Measurements from ENCODE around the gene STMN3.

Gene STMN3

DNA sequence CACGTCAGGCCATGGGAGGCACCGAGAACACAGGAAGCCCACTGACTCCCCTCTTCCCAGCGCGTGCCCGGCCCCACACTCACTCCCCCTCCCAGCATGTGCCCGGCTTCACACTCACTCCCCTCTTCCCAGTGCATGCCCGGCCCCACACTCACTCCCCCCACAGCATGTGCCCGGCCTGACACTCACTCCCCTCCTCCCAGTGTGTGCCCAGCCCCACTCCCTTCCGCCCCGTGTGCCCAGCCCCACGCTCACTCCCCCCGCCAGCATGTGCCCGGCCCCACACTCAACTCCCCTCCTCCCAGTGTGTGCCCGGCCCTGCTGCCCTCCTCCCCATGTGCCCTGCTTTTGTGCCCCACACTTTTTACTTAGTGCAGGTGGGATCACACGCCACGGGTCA is 14.6 kb upstream of the STMN3 start:
- DNase-seq (ENCODE audit: low read depth in 1 of 2, low spot score in 1 of 2) = no peak
- Histone ChIP-seq H3K4me3 (replicated peaks; ENCODE audit: insufficient read depth, low read length) (no peak overlapping the region), H3K27ac (replicated peaks) (no peak overlapping the region), H3K27me3 (ENCODE audit: insufficient read depth, poor library complexity, severe bottlenecking) (no peaks in the 10 kb centered on the region)
- TF ChIP-seq GABPA (IDR thresholded peaks at IDR 0.05; ENCODE audit: low read depth) (no peak), REST (IDR thresholded peaks at IDR 0.05; ENCODE audit: insufficient replicate concordance, low read depth) (no peak), SPI1 (IDR thresholded peaks at IDR 0.05; ENCODE audit: borderline replicate concordance, low read depth) (no peak), POLR2AphosphoS5 (IDR thresholded peaks at IDR 0.05; ENCODE audit: low read depth) (no peak)
- TF ChIP-seq, protein P1, sequence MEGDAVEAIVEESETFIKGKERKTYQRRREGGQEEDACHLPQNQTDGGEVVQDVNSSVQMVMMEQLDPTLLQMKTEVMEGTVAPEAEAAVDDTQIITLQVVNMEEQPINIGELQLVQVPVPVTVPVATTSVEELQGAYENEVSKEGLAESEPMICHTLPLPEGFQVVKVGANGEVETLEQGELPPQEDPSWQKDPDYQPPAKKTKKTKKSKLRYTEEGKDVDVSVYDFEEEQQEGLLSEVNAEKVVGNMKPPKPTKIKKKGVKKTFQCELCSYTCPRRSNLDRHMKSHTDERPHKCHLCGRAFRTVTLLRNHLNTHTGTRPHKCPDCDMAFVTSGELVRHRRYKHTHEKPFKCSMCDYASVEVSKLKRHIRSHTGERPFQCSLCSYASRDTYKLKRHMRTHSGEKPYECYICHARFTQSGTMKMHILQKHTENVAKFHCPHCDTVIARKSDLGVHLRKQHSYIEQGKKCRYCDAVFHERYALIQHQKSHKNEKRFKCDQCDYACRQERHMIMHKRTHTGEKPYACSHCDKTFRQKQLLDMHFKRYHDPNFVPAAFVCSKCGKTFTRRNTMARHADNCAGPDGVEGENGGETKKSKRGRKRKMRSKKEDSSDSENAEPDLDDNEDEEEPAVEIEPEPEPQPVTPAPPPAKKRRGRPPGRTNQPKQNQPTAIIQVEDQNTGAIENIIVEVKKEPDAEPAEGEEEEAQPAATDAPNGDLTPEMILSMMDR (IDR thresholded peaks at IDR 0.05; ENCODE audit: insufficient read depth, low read length) = no peak

- TF ChIP-seq REST (IDR thresholded peaks at IDR 0.05; ENCODE audit: insufficient replicate concordance, low read depth) (no peak), GABPA (IDR thresholded peaks at IDR 0.05; ENCODE audit: low read depth) (no peak), POLR2AphosphoS5 (IDR thresholded peaks at IDR 0.05; ENCODE audit: low read depth) (no peak), SPI1 (IDR thresholded peaks at IDR 0.05; ENCODE audit: borderline replicate concordance, low read depth) (no peak)
- TF ChIP-seq, protein P1 (IDR thresholded peaks at IDR 0.05; ENCODE audit: insufficient read depth, low read length) = no peak
- no peak for DNase-seq (ENCODE audit: low read depth in 1 of 2, low spot score in 1 of 2)
- no peak overlapping the region for H3K27ac ChIP-seq (replicated peaks)
- H3K4me3 ChIP-seq (replicated peaks; ENCODE audit: insufficient read depth, low read length) = no peak overlapping the region
- H3K27me3 ChIP-seq (ENCODE audit: insufficient read depth, poor library complexity, severe bottlenecking) = no peaks in the 10 kb centered on the region
Observed at GRCh38 chr20:63665708-63666107, 12.5 kb upstream of the STMN3 start.

- TF ChIP-seq POLR2AphosphoS5 (IDR thresholded peaks at IDR 0.05; ENCODE audit: low read depth) (no peak), REST (IDR thresholded peaks at IDR 0.05; ENCODE audit: insufficient replicate concordance, low read depth) (no peak), SPI1 (IDR thresholded peaks at IDR 0.05; ENCODE audit: borderline replicate concordance, low read depth) (no peak), GABPA (IDR thresholded peaks at IDR 0.05; ENCODE audit: low read depth) (no peak)
- TF ChIP-seq, protein P1 (IDR thresholded peaks at IDR 0.05; ENCODE audit: insufficient read depth, low read length) = no peak
- H3K27ac ChIP-seq (replicated peaks) = no peak overlapping the region
- DNase-seq (ENCODE audit: low read depth in 1 of 2, low spot score in 1 of 2) = no peak
- no peak overlapping the region for H3K4me3 ChIP-seq (replicated peaks; ENCODE audit: insufficient read depth, low read length)
- H3K27me3 ChIP-seq (ENCODE audit: insufficient read depth, poor library complexity, severe bottlenecking) = no peaks in the 10 kb centered on the region
Observed at GRCh38 chr20:63664861-63665594, 11.8 kb upstream of the STMN3 start.
